K562 (cell line): Measurements from ENCODE around the gene BAIAP2L2. TPM values are rescaled to one million over a fixed set of nuclear protein-coding genes. Genes with fewer than 3 reads are reported as not detected.

Experiments
- BCL6 ChIP-seq: fragments of 250-450 bp; sonication (Bioruptor Pico); IDR thresholded peaks from 2 replicates; pipeline ENCODE4 v1.4.0; 2020
- BMI1 ChIP-seq: fragments of 150-350 bp; IDR thresholded peaks from 2 replicates; pipeline ENCODE4 v1.6.1; 2014; ENCODE audit warnings: low read length
- CBFA2T2 ChIP-seq: fragments of 450-650 bp; conservative IDR thresholded peaks from 2 replicates; pipeline ENCODE4 v1.6.1; 2017; ENCODE audit warnings: mild to moderate bottlenecking
- CC2D1A ChIP-seq: fragments of 450-650 bp; IDR thresholded peaks from 2 replicates; pipeline ENCODE4 v1.6.1; 2017; ENCODE audit warnings: mild to moderate bottlenecking
- CCNT2 ChIP-seq: IDR thresholded peaks from 2 replicates; pipeline ENCODE4 v1.6.1; 2011; ENCODE audit warnings: borderline replicate concordance, low read depth, mild to moderate bottlenecking, moderate library complexity, mixed read lengths, low read length; ENCODE audit not compliant: insufficient read length; ENCODE audit errors: extremely low read depth
- CREB1 ChIP-seq, 2 experiments: sonication (generic) in 1 of 2; formaldehyde crosslinking in 1 of 2; IDR thresholded peaks; 2 replicates each; pipeline versions ENCODE4 v1.6.1 to v1.8.0; 2012 to 2022; ENCODE audit warnings: inconsistent platforms in 1 of 2, mild to moderate bottlenecking in 1 of 2, missing genetic modification reagents in 1 of 2, moderate library complexity in 1 of 2
- CREB5 ChIP-seq: fragments of 250-450 bp; sonication (Bioruptor Pico); IDR thresholded peaks from 2 replicates; pipeline ENCODE4 v1.5.0; 2020; ENCODE audit warnings: mild to moderate bottlenecking
- ELF4 ChIP-seq: fragments of 450-650 bp; formaldehyde crosslinking; IDR thresholded peaks from 2 replicates; pipeline ENCODE4 v1.4.0; 2022; ENCODE audit warnings: missing genetic modification characterization
- ESRRA ChIP-seq: fragments of 450-650 bp; IDR thresholded peaks from 2 replicates; pipeline ENCODE4 v1.6.1; 2014; ENCODE audit warnings: low read depth, mild to moderate bottlenecking, moderate library complexity, borderline replicate concordance
- ETV5 ChIP-seq: sonication (generic); formaldehyde crosslinking; IDR thresholded peaks from 2 replicates; pipeline ENCODE4 v1.4.0; 2020; ENCODE audit warnings: low read depth, mild to moderate bottlenecking, missing genetic modification reagents
- FOSL1 ChIP-seq: fragments of 200-800 bp; sonication (Bioruptor generic); conservative IDR thresholded peaks from 2 replicates; pipeline ENCODE4 v1.6.1; 2016; ENCODE audit warnings: missing genetic modification characterization, missing compliant biosample characterization
- FOXP1 ChIP-seq: sonication (generic); formaldehyde crosslinking; IDR thresholded peaks from 2 replicates; pipeline ENCODE4 v1.8.0; 2022; ENCODE audit warnings: mild to moderate bottlenecking, missing genetic modification reagents
- HDAC1 ChIP-seq, 2 experiments: fragments of 450-650 bp; IDR thresholded peaks; 2 replicates each; pipeline ENCODE4 v1.6.1; 2016 to 2017; ENCODE audit warnings: inconsistent platforms in 1 of 2, mild to moderate bottlenecking in 1 of 2, moderate library complexity in 1 of 2
- KLF6 ChIP-seq: fragments of 250-450 bp; sonication (Bioruptor Pico); IDR thresholded peaks from 2 replicates; pipeline ENCODE4 v1.4.0; 2020; ENCODE audit warnings: mild to moderate bottlenecking, moderate library complexity, borderline replicate concordance
- LEF1 ChIP-seq: fragments of 450-650 bp; IDR thresholded peaks from 2 replicates; pipeline ENCODE4 v1.6.1; 2016; ENCODE audit warnings: mild to moderate bottlenecking
- MED1 ChIP-seq: sonication (generic); formaldehyde crosslinking; IDR thresholded peaks from 2 replicates; pipeline ENCODE4 v1.8.1; 2023; ENCODE audit warnings: missing genetic modification reagents, borderline replicate concordance
- MYC ChIP-seq, 2 experiments: fragments of 250-450 bp in 1 of 2; sonication (Bioruptor Pico) in 1 of 2; IDR thresholded peaks; 2 replicates each; pipeline versions ENCODE4 v1.5.1 to v1.6.1; 2012 to 2021; ENCODE audit warnings: low read depth in 2 of 2, borderline replicate concordance in 1 of 2, improper control_type of control experiment in 1 of 2, low read length in 1 of 2, mild to moderate bottlenecking in 1 of 2, moderate library complexity in 1 of 2
- NFIC ChIP-seq: fragments of 450-650 bp; IDR thresholded peaks from 2 replicates; pipeline ENCODE4 v1.6.1; 2017; ENCODE audit warnings: mild to moderate bottlenecking, inconsistent platforms
- RCOR1 ChIP-seq, 2 experiments: IDR thresholded peaks; 2 replicates each; pipeline ENCODE4 v1.6.1; 2012; ENCODE audit warnings: low read depth in 2 of 2, low read length in 2 of 2, borderline replicate concordance in 1 of 2, improper control_type of control experiment in 1 of 2
- SMAD4 ChIP-seq: fragments of 250-450 bp; sonication (Bioruptor Pico); conservative IDR thresholded peaks from 2 replicates; pipeline ENCODE4 v1.8.0; 2021; ENCODE audit warnings: inconsistent platforms, mild to moderate bottlenecking, moderate library complexity
- SMARCA4 ChIP-seq: fragments of 450-650 bp; IDR thresholded peaks from 2 replicates; pipeline ENCODE4 v1.6.1; 2016
- SOX6 ChIP-seq: fragments of 450-650 bp; IDR thresholded peaks from 2 replicates; pipeline ENCODE4 v1.6.1; 2014; ENCODE audit warnings: mild to moderate bottlenecking
- XRCC5 ChIP-seq: fragments of 200-400 bp; formaldehyde crosslinking; IDR thresholded peaks from 2 replicates; pipeline ENCODE4 v1.6.1; 2017; ENCODE audit warnings: low read depth, mild to moderate bottlenecking, low read length
- ZBED1 ChIP-seq: IDR thresholded peaks from 2 replicates; pipeline ENCODE4 v1.6.1; 2014
- ZBTB7A ChIP-seq: IDR thresholded peaks from 2 replicates; pipeline ENCODE4 v1.6.1; 2011; ENCODE audit warnings: low read depth, mild to moderate bottlenecking, low read length, moderate library complexity, borderline replicate concordance; ENCODE audit not compliant: control insufficient read depth
- ZKSCAN1 ChIP-seq: fragments of 150-350 bp; IDR thresholded peaks from 2 replicates; pipeline ENCODE4 v1.6.1; 2016; ENCODE audit warnings: low read depth, low read length
- ZNF175 ChIP-seq: fragments of 200-800 bp; sonication (Bioruptor generic); IDR thresholded peaks from 2 replicates; pipeline ENCODE4 v1.6.1; 2016; ENCODE audit warnings: low read depth, mild to moderate bottlenecking, missing genetic modification characterization, missing compliant biosample characterization
- ZNF586 ChIP-seq: fragments of 450-650 bp; formaldehyde crosslinking; conservative IDR thresholded peaks from 2 replicates; pipeline ENCODE4 v1.4.0; 2020; ENCODE audit warnings: mild to moderate bottlenecking, moderate library complexity
- ZNF668 ChIP-seq: fragments of 250-450 bp; sonication (Bioruptor Pico); IDR thresholded peaks from 2 replicates; pipeline ENCODE4 v1.8.0; 2022; ENCODE audit warnings: mild to moderate bottlenecking, inconsistent platforms
- ZNF780A ChIP-seq: fragments of 250-450 bp; sonication (Bioruptor Pico); IDR thresholded peaks from 2 replicates; pipeline ENCODE4 v1.5.0; 2021; ENCODE audit warnings: mild to moderate bottlenecking
- ZNF830 ChIP-seq: fragments of 250-450 bp; sonication (Bioruptor Pico); IDR thresholded peaks from 2 replicates; pipeline ENCODE4 v1.5.0; 2021; ENCODE audit warnings: mild to moderate bottlenecking
- polyA plus RNA-seq, 8 experiments: library from polyadenylated mRNA; depleted of rRNA in 4 of 8; stranded (reverse) in 5 of 8; unstranded in 3 of 8; fragments of >200 nt; fragmentation: Nextera tagmentation in 2 of 8; fragmentation: Illumina TruSeq in 1 of 8; extraction: Ambion mirVana in 2 of 8; extraction: Trizol in 1 of 8; gene quantifications; 2 replicates each; pipeline versions ENCODE4 v1.2.1 to v1.2.3, GENCODE V29; 2011 to 2014; ENCODE audit warnings: inconsistent platforms in 1 of 8, missing spikeins in 1 of 8
- total RNA-seq, 7 experiments: library from RNA; depleted of rRNA in 6 of 7; stranded (reverse); fragments of >200 nt in 6 of 7; fragmentation: Illumina TruSeq in 2 of 7; extraction: Trizol in 2 of 7; gene quantifications; 2 replicates each; pipeline versions ENCODE4 v1.2.1 to v1.2.3, GENCODE V29; 2011 to 2021; ENCODE audit warnings: low replicate concordance in 1 of 7

Gene BAIAP2L2
- total and polyA plus RNA-seq, 9 of the 15 experiments (the other 6 are each of a cell fraction or from before 2014, with no cell fraction given), result 0.04 to 0.22 (median 0.07) TPM; not detected in 4

GRCh38 chr22:38126928-38127668, 16.6 kb upstream of the BAIAP2L2 start (continued):
- TF ChIP-seq ZKSCAN1 (peak; percentile 61; the same call in 1 of the 2 replicates), FOSL1 (tag) (no peak), BMI1 (no peak), ZBED1 (no peak), MED1 (CRISPR knock-in tag) (no peak), ZNF586 (CRISPR knock-in tag) (no peak), ELF4 (CRISPR knock-in tag) (0 out of 2 replicates have a peak, but pooled peaks have one; percentile 5), ZNF780A (CRISPR knock-in tag) (no peak), ZNF830 (CRISPR knock-in tag) (no peak), KLF6 (CRISPR knock-in tag) (peak; percentile 13; the same call in 1 of the 2 replicates), CC2D1A (no peak), CCNT2 (no peak), SMARCA4 (peak; percentile 31; the same call in 1 of the 2 replicates), CREB5 (CRISPR knock-in tag) (no peak), MYC (IDR thresholded peaks at IDR 0.05; ENCODE audit: low read depth, low read length) (peak; percentile 77), MYC (CRISPR knock-in tag; IDR thresholded peaks at IDR 0.05; ENCODE audit: borderline replicate concordance, low read depth) (no peak), SMAD4 (CRISPR knock-in tag) (peak; percentile 63; the same call in 1 of the 2 replicates), RCOR1 (IDR thresholded peaks at IDR 0.05; ENCODE audit: borderline replicate concordance in 1 of 2, low read depth in 2 of 2, low read length in 2 of 2) (peak in 1 of 2 experiments; percentile 74; a peak in 2 of 4 replicates), CBFA2T2 (peak; percentile 29; the same call in 1 of the 2 replicates), FOXP1 (no peak), SOX6 (peak; percentile 18; the same call in 1 of the 2 replicates), CREB1 (IDR thresholded peaks at IDR 0.05) (0 out of 2 replicates have a peak, but pooled peaks have one; percentile 18), CREB1 (CRISPR knock-in tag; IDR thresholded peaks at IDR 0.05) (no peak), ETV5 (CRISPR knock-in tag) (peak; percentile 53), HDAC1 (IDR thresholded peaks at IDR 0.05) (peak in 1 of 2 experiments; percentile 38; a peak in 1 of 4 replicates), ZBTB7A (peak; percentile 86), BCL6 (CRISPR knock-in tag) (no peak), XRCC5 (no peak), ZNF668 (no peak), ZNF175 (CRISPR knock-in tag) (0 out of 2 replicates have a peak, but pooled peaks have one; percentile 54), ESRRA (no peak), NFIC (peak; percentile 60), LEF1 (no peak)
